DMS 273 (cell line): ENCODE results near the gene PIGZ.
A peak's percentile ranks its signal among the peaks of the same experiment; 100 is the strongest.

Source experiments
- DNase-seq: peaks from one replicate; lab custom pipeline; 2025; ENCODE audit not compliant: unreplicated experiment; lab: John Stamatoyannopoulos, UW

The PIGZ gene

DNA sequence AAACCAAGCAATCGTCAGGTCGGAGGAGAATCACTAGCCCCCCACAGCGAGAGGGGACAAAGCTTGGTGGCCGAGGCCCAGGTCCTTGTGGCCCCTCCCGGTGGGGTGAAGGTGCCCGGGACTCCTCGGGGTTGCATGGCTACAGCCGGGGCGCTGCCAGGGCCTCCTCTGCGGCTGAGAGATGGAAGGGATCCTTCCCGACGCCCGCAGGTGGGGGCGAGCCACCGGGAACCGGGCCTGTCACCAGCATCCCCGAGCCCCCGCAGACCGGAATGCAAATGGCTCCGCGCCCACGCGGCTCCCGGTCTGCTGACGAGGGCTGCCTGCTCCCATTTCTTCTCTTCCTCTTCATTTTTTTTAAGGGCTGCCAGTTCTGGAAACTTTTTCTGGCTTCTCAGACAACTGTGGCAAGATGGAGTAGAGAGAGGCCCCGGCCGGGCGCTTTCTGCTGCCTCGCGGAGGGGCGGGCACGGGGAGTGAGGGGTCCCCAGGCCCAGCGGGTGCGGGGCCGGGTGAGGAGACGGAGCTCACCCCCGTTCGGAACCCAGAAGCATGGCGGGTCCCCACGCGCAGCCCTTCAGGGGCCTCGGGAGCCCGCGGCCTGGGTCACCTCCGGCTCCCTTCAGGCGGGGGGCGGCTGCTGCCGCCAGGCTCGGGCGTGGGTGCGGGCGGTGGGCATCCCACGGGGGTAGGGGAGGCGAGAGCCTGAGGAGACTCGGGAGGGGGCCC is 33.5 kb upstream of the PIGZ start:
- peak; percentile 67 for DNase-seq

DNA sequence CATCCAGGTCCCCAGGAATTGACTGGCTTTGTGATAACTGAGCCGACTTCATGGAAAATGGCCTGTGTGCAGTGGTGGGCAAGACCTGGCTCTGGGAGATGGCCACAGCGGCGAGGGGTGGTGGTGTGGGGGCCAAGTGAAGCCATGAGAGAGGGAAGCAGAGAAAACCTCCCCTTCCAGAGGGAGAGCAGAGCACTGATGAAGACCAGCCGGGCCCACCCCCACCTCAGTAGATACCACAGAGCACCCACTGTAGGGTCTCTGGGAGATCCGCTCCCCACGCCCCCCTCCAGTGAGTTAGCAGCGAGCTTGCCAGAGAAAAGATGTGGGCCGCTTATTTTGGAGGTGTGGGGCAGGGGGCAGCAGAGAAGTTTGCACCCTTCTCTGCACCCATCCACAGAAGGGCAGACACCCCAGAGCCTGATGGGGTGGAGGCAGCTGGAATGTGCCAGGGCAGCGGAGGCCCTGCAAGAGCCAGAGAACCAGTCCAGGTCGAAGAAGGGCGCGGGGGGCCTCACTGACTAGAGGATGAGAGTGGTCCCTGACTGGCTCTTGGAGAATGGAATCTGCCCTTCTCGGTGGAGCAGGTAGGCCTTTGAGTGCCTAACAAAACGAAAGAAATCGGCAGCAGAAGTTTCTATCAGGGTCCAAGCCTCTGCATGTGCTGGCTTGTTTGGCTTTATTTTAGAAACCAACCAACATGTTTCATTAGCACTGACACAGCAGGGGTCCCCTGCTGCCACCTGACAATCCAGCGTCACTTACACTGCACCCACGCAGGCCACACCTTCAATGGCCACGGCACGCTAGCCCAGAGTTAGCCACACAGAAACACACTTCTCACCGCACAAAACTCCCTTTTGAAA is 32.7 kb upstream of the PIGZ start:
- peak; percentile 70 for DNase-seq

DNA sequence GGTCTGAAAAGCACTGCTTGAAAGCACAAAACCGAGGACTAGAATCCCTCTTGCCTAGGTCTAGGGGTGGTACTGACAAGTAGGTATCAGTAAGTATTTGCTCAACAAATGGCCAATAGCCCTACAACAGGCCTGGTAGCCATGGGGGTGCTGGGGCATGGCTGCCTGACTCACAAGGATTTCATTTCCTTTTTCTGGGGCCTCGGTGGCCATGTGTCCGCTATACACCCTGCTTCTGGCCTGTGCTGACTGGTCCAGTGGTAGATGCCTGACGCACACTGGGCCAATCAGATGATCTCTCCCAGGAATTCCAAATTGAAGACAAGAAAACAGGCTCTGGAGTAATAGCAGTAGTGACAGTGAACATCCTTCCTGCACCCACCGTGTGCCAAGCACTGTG is 31.6 kb upstream of the PIGZ start:
- peak; percentile 36 for DNase-seq

DNA sequence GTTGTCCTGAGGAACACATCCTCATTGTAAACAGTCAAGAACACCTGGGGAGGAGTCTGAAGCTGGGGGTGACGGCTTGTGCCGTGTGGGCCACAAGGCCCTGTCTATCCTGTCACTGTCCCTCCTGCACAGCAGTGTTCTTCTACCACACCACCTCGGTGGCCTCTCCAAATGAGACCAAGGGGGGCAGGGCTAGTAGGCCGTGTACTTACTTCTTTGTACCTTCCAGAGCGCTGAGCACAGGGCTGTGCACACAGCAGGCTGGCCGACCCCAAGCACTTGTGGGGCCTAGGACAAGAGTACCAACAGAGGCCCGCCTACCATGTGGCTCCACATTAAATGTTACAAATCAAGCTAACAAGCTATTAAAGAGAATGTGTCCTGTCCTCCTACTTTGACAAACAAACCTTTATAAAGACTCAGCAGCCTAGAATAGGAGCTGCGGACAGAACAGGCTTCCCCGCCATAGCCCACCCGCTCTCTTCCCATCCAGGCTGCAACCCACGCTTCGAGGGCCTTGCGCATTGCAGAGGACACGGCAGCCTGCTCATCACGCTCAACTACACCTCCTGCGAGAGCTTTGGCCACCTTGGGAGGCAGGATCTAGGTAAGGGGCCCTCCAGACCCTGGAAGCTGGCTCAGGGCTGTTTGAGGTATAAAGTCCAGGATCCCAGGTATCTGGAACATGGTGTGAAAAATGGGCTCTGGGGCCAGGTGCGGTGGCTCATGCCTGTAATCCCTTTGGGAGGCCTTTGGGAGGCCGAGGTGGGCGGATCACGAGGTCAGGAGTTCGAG is 30.5 kb upstream of the PIGZ start:
- no peak for DNase-seq

DNA sequence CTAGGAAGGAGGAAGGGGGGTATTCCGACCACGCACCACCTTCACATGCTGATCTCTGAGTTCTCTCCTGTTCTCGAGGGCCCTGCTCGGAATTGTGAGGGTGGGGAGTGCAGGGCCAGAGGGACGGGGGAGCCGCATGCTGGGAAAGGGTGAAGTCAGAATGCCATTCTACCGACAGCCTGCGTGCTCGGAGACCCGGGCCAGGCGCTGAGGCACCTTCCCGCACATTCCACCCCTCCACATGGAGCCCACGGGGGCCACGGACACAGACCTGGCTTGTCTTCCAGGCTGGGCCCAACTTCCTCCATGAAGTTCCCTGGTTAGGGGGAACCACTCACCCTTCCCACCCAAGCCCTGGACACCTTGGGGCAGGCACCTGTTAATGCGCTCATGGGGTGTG is 28.7 kb upstream of the PIGZ start:
- DNase-seq: no peak

DNA sequence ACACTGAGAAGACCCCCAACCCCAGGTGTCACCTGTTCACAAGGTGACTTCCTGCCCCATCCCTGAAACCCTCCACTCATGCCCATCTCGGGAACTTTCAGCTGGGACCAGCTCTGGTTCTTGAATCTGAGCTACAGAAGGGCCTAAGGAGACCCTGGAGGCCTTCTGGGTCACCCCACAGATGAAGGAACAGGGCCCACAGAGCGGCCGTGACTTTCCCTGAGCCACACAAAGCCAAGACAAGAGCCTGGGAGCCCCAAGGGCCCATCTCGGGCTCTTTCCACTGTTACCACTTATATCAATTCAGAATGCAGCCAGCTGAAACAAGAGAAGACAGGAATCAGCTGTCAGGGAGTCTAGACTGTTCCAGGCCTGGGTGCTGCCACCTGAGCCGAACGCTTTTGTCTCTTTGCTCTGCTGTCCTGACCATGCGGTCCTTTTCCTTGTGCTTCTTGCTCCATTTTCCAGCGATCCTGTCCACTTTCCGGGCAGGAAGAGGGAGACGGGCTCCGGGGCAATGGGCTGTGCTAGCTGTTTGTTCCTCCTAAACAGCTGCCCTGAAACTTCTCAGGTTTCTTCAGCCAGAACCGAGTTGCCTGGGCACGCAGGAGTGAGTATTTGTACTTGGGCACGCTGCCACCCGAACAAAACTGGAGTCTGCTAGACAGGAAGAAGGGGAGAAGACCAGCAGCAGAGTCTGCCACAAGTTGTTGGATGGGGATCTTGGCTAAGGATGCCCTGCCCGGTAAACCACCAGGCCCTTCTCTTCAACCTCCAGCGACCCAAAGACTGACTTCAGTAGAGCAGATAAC is 28.0 kb upstream of the PIGZ start:
- peak; percentile 84 for DNase-seq

DNA sequence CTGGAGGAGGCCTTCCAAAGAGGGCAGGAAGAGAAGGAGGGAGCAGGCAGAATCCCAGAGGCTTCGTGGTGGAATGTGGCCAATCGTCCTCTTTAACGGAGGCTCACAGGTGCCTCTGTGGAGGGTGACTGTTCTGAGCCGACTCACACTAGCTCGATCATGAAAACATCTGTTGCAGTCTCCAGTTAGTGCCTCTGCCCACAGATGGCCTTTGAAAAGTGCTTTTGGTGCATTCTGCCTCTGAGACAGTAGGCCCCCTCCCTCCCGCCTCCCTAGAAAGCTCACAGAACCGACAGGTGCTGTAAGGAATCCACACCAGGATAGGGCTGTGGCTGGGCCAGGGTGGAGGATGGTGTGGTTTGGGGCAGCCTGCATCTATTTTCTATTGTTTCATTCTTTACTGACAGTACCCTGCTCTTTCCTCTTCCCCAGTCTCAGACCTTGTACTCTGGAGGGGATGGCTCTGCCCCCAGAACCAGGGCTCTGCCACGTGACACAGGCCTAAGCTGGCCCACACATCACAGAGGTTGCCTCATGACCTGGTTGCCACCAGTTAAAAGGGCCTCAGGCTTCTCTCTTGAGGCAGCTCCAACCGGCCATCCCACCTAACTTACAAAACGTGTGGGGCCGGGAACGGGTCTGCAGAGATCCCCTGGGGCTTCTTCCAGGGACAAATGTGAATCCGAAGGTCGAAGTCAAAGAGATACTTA is 27.2 kb upstream of the PIGZ start:
- DNase-seq: peak; percentile 96

DNA sequence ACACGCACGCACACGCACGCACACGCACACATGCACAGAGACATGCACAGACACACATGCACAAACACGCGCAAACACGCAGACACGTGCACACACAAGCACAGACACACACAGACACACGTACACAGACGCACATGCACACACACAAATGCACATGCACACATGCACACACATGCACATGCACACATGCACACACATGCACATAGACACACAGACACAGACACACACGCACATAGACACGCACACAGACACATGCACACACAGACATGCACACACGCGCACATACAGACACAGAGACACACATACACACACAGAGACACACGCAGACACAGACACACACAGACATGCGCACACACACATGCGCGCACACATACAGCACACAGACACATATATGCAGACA is 26.4 kb upstream of the PIGZ start:
- no peak for DNase-seq

DNA sequence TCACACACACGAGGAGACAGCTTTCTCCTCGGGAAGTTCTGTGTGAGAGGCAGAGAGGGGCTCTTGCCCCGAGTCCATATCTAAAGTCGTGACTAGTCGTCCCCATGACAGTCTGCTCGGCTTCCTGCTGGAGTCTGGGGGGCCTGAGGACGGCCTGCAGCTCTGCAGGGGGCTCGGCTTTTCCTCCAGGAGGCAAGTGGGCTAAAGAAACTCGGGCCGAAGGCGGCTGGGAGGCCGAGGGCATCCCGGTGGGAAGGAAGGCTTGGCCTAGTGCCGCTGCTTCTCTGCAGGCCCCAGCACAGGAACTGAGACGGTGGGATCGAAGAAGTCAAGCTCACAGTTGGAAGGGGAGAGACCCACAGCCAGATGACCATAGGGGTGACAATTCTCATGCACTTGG is 25.4 kb upstream of the PIGZ start:
- no peak for DNase-seq

DNA sequence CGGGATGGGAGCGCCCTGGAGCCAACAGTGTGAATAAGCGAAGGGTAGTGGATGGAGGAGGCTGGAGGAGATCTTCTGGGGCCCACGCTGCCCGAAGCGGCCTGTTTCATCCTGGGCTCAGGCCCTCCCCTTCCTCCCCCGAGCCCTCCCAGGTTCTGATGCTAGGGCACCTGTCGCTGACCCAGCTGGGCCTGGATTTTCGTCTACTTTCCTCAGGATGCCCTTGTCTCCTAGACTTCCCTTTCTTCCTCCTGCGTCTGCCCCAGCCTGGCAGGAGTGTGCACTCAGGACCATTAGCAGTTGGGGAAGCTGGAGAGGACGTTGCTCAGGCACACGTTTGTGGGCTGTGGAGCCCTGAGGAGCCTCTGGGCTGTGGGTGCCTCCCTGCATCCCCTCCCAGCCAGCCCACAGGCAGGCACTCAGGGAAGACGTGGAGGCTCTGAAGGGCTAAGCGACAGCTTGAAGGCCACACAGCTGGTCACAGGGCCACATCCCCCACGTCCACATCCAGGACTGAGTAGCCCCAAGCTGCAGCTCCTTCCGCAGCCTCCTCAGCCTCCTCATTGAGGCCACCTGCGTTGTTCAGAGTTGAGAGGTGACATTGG is 23.9 kb upstream of the PIGZ start:
- DNase-seq: no peak

DNA sequence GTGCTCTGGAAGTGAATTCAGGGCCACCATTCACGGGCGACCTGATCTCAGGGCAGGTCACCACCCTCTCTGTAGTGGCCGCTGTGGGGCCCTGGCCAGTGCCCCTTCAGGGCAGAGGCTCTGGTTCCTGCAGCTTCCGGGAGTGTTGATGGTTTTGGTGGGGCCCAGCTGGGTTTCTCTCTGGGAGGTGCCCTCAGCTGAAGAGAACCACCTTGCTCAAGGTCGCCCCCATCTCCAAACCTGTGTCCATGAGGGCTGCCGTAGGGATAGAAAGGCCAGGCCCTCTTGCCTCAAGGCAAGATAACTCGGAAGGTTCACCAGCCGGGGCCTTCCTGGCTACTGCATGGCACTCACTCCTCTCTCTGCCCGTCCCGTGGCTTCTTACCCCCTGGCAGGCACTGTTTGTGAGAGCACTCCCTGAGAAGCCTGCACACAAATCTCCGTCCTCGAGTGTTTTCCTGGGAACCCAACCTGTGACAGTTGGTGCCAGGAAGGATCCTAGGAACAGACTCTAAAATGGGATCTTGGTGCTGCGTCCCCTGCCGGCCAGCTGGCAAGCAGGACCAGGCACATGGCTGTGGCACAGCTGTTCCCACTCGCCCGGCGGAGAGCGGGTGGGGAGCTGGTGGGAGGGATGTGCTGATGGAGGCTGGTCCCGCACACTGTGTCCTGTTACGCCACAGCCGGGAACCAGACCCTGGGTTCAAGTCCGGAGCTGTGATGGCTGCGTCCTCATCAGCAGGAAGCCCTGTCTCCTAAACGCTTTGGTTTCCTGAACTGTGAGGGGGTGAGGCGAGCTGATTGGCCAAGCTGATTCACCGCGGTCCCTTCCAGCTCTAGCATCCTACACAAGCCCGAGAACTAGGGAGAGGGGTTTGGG is 23.2 kb upstream of the PIGZ start:
- peak; percentile 40 for DNase-seq

DNA sequence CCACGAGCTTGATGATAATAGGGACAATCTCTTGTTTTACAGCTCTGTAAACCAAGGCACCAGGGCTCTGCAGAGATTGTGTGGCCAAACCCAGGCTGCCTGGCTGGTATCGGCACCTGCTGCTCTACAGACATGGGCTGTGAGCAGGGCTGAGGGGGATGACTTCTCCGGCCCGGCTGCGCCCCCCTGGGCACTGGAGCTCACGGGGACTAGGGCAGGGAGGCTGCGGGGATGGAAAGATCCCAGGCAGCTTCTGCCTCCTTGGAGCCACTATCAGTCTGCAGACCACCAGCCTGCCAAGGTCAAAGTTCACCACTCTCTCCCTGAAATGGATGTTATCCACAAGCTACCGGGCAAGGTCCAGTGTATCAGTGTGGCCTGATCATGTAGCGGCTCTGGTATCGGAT is 22.0 kb upstream of the PIGZ start:
- no peak for DNase-seq

DNA sequence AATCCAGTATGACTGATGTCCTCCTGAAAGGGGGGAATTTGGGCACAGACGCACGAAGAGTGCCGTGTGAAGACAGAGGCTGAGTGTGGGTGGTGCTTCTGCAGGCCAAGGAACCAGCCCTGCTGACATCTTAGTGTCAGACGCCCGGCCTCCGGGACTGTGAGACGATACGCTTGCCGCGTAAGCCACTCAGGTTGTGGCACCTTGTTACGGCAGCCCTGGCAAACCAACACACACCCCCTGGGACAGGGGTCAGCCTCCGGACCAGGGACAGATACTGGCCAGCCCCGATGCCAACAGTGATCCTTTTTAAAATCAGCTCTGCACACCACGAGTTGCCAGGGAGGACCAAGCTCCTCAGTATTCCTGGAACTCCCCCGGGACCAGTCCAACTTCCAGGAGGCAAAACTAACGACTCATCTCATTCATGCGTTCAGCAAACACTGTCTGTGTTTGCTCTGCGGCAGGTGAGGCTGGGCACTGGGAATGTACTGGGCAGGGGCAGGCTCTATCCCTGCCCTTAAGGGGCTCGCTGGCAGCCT is 21.2 kb upstream of the PIGZ start:
- no peak for DNase-seq

DNA sequence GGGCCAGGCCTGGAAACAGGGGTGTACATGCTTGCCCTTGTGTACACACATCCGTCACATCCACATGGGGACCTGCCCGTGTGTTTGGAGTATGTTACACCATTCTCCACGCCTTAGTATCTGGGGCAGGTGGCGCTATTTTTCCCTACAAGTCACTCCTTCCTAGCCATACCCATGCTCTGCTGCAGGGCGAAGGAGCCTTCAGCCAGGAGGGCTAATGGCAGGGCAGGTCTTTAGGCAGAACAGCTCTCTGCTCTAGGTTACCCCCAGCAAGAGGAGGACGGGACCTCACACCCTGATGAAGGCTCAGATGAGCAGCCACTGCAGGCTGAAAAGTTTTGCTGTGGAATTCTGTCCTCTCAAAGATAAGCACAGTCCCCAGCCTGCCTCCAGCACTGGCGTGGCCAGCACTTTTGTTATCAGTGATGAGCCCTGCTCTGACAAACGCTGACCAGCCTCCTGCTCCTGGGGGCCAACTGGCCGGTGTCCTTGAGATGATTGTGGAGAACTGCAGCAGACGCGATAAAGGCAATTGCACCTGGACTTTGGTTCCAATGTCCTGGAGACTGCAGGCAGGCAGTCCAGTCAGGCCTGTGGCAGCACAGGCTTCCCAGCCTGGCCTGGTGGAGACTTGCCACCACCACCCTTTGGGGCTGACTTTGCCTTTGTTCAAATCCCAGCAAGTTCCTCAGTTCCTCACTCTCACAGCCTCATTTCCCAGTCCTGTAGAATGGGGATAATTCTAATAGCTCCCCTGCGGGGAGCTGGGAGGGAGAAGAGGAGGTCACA is 19.8 kb upstream of the PIGZ start:
- peak; percentile 65 for DNase-seq

DNA sequence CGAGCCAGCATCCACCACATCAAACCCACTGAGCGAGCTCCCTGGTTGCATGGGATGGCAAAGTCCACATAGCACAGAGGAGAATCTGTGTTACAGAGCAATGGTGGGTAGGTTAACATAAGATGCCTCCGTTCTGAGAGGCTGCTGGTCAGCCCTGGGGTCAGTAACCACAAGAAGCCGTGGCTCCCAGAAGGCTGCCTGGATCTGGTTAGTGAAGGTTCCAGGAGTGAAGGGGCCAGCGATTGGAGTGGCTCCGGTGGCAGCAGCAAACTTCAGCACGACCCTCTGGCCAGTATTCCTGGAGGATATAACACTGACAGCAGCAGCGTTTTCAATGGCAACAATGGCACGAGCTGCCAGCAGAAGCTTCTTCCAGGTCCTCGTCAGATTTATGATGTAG is 18.4 kb upstream of the PIGZ start:
- DNase-seq: no peak

DNA sequence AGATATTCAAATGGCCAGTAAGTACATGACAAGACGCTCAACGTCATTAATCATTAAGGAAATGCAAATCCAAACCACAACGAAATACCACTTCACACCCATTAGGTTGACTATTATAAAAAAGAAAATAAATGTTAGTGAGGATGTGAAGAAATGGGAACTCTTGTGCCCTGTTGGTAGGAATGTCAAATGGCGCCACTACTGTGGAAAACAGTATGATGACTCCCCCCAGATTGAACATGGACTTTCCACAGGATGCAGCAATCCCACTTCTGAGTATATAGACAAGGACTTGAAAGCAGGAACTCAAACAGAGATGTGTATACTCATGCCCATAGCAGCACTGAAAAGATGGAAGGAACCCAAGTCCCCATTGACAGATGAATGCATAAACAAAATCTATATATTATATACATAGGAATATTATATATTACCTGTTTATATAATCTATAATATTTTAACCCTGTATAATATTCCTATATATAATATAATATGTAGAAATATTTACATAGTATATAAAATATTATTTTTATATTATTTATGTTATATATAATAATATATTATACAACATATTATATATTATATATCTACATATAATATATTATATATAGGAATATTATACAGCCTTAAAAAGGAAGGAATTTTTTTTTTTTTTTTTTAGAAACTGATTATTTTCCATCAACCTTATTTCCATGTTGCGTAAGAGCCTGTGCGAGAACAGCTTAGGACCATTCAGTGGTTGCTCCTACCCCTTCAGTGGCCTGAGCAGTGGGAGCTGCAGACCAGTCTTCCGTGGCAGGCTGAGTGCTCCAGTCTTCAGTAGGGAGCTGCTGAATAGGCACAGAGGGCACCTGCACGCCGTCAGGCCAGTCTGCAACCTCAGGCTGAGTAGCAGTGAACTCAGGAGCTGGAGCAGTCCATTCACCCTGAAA is 17.6 kb upstream of the PIGZ start:
- no peak for DNase-seq

DNA sequence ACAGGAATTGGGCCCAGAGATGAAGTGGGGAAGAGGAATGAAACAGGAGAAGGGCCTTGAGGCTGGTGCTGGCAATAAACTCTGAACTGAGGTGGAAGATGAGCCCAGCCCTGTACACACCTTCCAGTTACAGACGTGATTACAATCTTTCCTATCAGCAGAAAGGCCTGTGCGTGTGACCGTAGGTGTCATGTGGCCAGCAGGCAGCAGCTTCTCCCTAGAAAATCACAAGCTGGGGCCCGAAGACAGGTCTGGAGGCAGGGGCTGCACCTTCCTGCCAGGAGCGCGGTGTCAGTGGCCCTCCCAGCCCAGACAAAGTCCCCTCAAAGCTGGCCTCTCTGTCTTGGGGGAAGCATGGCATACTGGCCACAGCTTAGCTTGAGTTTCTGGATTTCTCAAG is 16.7 kb upstream of the PIGZ start:
- DNase-seq: no peak
